Stimulated activated CD4-positive, alpha-beta T cell treated with anti-CD3 and anti-CD28 coated beads, Interleukin-15, amount 100 ng/mL, for 48 hours (primary cell): ENCODE measurements around the gene GSG1L.

Experiments
- DNase-seq, 2 donors: peaks; one replicate each; pipeline ENCODE4 v3.0.0-alpha.2; 2020; ENCODE audit warnings: low read depth in 2 of 2

Gene GSG1L

DNA sequence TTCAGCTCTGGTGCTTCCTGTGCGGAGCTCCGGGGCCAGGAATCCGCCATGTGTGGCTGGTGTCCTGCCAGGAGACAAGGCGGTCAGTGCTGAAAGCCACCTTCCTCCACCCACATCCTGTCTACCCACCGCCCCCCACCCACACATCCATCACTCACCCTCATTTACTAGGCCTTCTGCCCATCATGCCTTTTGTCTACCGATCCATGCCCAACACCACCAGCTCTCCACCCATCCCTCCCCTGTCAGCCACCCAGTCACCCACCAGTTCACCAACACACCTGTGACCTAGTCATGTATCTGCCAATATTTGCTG, 272.2 kb downstream of the GSG1L start:
- no peak for DNase-seq

DNA sequence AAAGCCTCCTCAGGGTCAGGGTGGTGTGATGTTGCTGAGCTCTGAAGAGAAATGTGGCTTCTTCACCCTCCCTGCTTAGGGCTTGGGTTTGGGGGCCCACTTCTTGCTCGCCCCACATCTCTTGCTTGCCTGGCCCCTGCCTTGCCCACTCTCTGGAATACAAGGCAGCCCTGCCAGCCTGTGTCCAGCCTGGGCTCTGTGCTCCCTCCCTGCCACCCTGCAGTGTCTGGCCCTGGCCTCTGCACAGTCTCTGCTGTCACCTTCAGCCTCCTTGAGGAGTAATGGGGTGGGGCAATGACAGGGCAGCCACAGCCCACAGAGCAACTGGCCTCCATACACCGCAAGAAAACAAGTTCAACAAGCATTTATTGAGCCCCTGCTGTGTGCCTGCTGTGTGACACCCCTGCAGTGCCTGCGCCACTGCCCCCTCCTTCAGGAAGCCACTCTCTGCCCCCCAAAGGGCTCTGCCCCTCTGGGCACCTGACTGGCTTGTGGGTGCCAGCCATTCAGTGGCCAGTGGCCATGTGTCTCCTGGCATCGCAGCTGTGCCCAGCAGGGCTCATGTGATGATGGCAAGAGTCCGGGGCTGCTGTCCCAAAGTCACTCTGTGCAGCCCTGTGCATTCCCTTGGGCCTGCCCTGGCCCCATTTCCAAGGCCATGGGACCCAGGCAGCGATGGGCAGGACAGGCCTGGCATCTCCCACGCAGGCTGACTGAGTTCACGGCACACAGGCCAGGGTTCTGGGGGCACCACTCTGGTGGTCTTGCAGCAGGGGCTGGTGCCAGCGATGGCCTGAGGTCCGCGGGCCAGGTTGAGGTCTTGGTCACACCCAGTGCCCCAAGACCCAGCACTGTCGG, 272.7 kb downstream of the GSG1L start:
- DNase-seq: no peak

DNA sequence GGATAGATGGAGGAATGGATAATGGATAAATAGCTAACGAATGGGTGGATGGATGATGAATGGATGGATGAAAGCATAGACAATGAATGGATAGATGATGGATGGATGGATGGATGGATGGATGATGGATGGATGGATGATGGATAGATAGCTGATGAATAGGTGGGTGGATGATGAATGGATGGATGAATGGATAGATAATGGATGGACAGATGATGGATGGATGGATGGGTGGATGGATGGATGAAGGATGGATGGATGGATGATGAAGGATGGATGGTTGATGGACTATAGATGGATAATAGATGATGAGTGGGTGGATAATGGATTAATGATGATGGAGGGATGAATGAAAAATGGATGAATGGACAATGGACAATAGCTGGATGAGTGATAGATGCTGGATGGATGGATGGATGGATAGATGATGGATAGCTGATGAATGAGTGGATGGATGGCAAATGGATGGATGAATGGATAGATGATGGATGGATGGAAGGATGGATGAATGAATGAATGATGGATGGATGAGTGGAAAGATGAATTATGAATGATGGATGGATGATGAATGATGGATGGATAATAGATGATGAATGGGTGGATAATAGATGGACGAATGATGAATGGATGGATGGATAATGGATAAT, 273.8 kb downstream of the GSG1L start:
- DNase-seq: no peak

DNA sequence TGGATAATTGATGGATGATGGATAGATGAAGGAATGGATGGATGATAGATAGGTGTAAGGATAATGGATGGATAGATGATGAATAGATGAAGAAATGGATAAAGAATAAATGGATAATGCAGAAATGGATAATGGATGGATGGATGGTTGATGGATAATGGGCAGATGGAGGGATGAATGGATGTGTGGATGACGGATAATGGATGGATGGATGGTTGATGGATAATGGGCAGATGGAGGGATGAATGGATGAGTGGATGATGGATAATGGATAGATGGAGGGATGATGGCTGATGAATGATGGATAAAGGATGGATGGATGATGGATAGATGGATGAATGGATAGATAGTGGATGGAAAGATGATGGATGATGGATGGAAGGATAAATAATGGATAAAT, 274.4 kb downstream of the GSG1L start:
- DNase-seq: no peak

DNA sequence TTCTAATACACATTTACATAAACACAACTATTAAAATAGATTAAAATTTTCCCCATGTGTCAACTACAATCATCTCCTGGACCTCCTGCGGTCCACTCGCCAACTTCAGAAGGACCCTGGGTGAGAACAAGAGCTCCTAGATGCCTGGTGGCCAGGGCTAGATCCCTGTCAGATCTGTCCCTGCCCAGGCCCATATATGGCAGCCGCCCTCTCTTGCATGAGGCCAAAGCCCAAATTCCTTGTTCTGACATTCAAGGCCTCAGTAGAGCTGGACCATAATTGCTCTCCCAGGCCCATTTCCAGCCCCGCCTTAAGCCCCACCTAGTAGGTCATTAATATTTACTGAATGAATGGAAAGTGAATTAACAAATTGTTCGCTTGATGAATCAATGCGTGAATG, 275.8 kb downstream of the GSG1L start:
- no peak for DNase-seq

DNA sequence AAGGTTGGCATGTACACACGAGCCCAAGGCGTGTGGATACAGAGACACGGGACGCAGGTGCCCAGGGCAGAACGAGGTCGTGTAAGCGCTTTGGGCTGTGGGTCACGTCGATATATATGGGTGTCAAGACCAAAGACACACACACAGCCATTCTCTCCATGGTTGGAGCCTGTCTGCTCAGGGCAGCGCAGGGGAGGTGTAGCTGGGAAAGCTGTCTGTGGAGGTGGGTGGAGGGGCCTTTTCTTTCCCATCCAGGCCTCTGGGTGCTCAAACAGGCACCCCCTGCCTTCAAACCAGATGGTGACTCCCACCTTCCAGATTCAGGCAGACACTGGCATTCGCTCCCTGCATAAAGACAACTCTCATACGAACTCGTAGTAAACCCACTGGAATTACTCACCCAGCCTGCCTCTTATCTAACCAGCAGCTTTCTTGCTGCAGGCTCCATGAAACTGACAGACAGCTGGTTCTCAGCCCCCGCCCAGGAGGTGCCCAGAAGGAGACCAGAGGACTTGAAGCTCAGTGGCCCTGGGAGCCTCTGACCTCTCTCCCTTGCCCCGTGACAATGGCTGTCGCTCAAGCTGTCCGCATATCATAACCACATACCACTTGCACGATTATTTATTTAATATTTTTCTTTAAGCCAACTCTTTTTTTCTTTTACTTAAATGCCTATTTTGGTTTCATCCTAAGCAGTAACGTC, 276.4 kb downstream of the GSG1L start:
- no peak for DNase-seq

DNA sequence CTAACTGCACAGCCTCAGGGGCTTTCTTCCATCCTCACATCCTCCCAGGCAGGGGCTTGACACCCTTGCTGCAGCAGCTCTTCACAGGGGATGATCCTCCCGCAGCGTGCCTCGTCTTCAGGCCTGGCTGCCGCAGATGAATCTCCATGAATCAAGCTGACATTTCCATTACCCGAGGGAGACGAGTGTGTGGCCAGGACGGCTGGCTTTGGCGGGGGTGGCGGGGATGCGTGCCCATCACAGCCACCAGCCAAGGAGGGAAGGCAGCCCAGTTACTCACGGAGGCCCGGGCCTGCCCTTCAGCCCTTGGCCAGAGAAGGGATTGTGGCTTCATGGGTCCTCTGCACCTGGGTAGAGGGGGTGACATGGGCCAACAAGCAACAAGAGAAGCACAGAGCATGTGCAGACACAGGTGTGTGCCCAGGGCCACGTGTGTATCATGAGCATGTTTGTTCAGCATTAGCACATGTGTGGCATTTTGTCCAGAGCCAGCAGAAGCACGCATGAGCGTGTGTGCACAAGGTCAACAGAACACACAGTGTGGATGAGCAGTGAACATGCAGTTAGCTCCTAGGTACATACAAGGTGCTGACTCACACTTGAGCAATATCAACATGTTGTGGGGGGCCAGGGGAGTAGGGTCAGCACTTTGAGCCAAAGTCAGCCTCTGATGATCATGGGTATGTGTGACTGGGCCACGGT, 277.1 kb downstream of the GSG1L start:
- no peak for DNase-seq

DNA sequence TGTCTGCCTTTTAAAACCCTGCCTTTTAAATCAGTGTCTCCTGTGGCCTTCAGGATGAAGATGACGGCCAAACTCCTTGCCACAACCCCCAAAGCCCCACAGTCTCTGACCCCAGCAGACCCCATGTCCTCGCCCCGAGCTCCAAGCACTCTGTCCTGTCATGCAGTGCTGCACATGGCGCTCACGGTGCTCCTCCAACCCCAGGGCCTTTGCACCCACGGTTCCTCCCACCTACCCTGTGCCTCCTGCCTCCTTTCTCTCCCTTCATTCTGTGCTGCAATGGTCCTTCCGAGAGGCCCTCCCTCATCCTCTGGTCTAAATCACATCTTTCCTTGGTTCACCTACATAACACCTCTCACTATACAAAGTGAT, 278.2 kb downstream of the GSG1L start:
- no peak for DNase-seq

DNA sequence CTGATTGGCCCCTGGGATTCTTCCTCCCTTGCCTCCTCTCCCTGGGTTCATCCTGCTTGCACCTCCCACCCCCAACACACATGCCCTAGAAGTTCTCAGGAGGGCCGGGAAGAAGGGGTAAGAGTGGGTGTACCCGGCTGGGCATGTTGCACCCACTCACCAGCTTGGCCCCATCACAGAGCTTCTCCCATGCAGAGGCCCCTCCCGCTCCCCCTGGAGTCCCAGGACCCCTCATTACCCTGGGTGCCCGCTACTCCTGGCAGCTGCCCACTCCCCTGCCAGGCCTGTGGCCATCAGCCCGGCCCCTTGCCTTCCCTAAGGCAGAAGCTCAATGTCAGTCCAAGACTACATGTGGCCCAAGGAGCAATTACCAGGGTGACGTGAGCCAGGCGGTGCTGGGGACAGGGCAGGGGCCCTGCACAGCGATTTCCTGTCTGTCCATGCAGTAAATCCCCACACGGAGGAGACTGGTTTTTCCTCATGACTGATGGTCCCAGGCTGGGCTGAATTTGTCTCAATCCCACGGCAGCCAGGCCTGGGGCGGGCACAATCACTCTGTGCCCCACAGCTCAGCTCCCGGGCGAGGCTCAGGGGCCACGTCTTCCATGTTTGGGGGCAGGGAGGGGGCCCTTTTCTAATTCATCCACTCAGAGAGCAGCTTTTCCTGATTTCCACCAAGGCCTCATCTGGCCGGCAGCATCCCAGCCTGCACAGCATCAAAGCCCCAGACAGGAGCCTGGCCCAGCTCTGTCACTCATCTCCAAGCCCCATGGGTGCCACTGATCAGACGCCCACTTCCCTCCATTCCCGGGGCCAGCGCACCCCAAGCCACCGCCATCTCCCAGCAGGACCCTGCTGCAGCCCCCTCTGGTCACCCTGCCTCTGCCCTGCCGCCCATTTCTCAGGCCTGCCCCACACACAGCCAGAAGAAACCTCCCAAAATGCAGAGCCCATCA, 278.9 kb downstream of the GSG1L start:
- no peak for DNase-seq

DNA sequence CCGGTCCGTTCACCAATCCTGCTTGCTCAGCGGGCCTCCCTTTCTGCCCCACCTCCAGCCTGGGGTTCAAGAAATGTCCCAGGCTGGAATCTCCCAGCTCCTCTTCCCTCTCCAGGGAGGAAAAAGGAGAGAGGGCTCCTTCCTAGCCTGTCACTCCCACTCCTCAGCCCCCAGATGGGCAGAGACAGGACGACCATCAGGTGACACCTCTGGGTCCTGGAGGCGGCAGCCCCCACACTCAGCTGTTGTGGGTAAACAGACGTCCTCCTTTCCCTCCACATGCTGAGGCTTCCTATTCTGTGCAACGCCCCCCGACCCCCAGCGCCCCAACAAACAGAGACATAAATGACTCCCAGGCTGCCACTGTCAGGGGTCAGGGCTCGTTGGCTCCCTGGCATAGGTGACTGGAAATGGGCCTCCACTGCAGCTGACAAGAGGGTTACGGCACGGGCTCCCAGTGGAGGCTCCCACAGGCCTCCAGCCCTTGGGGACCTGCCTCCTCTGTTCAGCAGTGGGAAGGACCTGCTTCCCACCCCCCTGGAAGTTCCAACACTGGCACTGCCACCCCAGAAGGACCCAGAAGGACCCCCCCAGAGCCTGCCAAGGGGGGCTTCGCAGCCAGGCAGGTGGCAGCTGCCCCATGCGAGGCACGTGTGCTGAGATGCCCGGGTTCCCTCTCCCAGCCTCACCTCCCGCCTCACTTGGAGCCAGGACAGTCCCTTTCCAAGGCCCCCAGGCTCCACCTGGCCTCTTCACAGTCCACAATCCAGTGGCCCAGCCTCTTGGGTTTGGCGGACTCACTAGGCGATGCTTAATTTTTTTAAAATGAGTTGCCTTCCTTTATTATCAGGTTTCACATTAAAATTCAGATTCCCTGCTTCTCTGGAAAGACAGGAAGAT, 281.3 kb downstream of the GSG1L start:
- DNase-seq: no peak

DNA sequence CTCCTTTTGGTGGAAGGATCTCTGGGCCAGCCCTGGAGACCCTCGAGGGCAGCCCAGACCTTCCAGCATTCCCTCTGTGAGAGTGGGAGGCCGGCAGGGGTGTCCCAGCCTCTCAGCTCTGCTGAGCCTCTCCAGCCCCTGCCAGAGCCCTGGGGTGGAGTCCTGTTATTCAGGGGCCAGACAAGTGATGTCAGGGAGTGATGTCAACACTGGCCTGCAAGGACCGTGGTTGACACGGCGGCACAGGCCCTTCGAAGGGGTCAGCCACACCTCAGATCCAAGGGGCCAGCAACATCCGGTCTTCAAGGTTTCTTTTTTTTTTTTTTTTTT, 282.4 kb downstream of the GSG1L start:
- DNase-seq: no peak

DNA sequence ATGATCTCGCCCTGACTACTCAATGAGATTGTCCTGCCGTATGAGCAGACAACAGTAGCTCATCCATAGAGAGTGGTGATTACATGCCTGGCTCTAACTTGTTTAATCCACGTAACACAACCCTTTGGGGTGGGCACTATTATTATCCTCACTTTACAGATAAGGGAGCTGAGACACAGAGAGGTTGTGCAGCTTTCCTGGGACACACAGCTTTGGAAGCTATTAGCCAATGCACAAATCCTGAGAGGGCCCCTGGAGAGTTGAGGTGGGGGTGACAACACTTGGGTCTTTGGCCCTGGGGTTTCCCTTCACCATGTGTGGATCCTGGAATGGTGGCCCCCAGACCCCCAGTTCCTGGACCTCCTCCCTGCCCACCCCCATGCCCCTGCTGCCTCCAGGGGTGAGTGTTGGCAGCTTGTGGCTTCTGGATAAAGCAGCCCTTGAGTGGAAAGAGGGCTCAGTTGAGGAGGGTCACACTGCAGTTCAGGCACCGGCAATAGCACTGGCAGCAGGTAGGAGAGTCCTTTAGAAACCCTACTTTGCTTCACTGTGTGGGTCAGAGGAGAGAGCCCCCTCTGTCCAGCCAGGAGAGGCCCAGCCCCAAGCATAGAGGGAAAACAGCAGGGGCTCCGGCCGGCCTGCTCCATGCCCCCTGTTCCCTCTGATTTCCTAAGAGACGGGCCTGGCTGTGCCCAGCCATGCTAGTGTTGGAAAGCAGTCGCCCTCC, 282.9 kb downstream of the GSG1L start:
- DNase-seq: no peak

DNA sequence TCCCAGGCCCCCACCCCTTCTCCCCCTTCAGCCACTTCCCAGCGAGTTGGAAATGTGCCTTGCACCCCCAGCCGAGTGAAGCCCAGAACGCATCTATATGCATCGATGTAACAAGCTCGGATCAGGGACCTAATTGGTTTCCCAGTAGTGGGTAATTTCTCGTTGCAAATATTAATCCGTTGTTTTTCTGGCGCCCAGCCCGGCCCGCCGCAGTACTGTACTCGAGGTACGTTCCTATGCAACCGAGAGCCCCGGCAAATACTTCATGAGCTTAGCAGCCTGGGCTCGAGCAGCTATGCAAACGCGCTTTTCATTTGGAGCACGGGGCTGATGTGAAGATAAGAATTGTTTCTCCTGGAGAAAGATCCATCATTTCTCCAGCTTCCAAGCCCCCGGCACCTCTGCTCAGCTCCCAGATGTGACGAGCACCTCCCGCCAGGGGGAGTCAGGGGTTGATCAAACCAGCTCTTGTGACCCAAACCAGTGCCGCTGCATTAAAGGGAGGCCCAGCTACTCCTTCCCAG, 283.8 kb downstream of the GSG1L start:
- DNase-seq: no peak

DNA sequence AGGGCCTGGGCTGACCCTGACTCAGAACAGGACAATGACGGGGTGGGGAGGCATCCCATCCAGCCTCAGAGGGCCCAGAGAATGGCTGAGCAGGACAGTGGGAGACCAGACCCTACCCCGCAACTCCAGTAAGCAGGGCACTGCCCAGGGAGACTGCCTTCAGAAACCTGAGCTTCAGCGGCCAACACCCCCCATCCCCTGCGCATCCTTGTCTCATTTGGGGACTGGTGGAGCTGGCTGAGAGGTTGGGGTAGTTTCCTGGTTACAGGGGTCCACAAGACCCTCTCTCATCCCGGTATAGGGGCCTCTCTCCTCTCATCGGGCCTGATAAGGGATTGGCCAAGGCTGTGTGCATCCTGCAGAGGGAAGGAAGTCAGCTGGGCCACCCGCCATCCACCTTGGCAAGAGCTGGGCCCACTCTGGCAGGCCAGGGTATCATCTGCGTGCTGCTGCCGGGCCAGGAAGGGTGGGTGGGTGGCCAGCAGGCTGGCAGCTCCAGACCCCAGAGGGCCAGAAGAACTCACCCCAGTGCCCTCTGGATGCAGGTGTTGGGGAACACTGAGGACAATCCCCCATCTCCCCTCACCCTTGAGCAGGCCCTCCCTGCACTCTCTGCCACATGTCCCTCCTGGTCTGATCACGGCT, 284.5 kb downstream of the GSG1L start:
- no peak for DNase-seq

DNA sequence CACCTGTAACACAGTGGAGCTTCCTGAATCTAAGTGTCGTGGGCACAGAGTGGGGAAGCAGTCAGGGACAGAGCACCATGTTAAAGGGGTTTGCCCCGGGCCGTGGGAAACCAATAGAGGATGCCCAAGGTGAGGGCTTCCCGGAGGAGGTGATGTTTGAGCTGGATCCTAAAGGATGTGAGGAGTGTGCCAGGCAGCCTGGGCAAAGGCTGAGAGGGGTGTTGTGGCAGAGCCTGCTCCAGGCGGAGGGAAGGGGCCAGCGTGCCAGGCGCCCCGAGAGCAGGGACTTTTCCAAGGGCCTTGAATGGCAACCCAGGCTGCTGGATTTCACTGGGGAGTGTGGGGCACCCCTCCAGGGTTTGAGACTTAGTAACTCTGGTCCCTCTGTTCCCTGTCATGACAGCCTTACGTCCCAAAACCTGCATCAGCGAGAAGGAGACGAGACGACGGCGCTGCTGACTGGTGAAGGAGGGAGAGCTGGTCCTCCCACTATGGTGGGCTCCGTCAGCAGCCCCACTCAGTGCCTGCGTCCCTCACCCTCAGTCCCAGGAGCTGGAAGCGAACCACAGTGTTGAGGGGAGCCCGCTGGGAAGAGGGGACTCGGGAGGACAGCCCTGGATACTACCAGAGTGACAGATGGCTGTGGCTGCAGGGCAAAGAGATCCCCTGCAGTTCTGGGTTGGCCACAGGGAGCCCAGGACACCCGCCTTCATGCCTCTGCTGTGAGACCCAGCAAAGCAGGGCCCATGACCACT, 285.2 kb downstream of the GSG1L start:
- no peak for DNase-seq

DNA sequence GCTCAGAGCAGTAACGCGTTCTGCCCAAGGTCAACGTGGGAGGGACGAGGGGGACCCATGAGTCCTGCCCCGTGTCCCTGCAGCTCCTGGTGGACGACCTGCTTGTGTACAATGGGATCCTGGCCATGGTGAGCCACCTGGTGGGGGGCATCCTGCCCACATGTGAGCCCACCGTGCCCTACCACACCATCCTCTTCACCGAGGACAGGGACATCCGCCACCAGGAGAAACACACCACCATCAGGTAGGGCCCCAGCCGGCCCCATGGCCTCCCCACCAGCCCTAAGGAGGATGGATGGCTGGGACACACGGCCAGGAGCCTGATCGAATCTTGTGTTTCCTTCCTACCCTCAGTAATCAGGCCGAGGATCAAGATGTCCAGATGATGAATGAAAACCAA, 286.0 kb downstream of the GSG1L start:
- DNase-seq: no peak

DNA sequence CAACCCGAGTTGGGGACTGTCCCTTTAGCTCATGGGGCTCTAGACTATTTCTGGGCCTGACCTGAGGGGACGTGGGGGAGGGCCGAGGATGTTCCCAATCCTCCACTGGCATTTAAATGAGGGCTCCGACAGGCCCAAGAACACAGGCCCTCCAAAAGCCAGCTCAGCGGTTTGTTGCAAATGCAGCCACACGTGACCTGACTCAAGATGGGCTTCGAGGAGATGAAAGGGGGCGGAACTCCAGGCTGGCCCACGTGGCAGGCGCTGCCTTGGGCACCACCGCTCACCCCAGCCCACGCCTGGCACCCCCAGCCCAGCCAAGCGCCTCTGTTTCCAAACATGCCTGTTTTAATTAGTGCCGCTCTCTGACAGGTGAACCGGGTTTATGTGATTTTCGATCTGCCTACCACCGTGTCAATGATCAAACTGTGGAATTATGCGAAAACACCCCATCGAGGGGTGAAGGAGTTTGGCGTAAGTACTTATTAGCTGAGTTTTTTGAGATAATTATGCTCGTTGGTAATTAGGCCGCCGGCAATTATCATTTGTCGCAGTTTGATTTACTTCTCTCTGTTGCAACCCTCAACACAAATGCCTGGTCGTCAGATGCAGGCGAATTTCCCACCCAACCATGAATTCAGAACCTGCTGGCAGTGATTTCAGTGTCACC, 286.8 kb downstream of the GSG1L start:
- no peak for DNase-seq

DNA sequence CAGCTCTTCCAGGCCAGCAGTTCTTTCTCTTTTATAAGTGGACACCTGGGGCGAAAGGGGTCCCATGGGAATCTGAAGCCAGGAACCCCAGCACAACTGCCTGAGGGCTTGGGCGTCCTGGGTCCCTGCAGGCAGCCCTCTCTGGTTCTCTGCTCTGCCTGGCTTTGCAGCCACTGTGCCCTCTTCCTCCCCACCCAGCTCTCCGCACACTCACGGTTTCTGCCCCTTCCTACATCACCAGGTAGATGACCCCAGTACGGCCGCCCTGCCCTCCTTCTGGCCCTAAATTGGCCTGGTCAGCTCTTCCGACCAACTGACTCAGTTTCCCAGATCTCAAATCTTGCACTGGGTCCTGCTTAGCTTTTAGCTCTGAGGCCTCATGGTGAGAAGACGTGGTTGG, 288.3 kb downstream of the GSG1L start:
- no peak for DNase-seq
